ENCODE results near the gene OPALIN.
"Not testable (repeated sequence)": the region's sequence is repeated elsewhere in the genome, so short reads cannot be mapped to it uniquely, and the experiment has no call there.

OPALIN gene

DNA sequence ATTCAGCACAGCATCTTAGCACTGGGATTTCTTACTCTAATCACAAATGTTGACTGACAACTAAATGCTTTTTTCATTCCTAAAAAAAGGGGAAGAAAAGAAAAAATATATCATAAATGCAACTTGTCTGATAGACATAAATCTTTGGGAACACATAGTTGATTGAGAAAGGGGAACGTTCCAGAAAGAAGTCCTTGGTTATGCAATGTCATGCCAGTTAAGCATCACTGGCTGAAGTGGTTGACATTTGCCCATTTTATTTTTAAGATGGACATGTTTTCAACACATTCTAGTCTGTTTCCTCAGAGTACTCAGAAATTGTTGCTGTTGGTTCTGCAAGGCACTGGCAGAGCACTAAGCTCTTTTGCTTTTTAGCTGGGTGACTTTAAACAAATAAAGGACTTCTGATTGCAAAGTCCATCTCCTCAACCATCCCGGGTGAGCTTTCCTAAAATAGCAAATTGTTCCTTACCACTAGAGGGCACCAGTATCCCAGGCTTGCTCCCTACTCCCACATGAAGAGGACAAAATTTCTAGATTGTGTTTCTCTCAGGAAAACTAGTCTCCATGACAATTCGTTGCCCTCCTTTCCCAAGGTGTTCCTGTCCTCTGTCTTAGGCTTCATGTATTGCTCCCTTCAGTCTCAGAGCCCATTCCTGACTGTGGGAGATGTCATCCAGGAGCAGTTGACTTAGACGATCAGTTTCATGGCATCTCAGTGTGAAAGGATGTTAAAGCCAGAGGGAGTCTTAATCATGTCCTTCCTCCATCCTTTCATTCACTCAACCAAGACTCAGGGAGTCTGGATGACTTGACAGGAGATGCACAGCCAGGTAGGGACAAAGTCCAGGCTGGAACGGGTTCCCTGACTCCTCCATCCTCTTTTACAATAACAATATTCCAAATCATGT, 23.9 kb downstream of the OPALIN start:
- DNase-seq: no peak

DNA sequence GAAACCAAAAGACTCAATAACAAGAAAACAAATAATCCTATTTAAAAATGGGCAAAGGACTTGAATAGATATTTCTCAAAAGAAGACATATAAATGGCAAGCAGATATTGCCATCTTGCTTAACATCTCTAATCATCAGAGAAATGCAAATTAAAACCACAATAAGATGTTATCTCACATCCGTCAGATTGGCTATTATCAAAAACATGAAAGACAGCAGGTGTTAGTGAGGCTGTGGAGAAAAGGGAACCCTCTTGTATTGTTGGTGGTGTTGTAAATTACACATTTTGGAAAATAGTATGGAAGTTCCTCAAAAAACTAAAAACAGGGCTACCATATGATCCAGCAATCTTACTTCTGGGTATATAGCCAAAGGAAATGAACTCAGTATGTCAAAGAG, 25.7 kb downstream of the OPALIN start:
- DNase-seq: no peak

DNA sequence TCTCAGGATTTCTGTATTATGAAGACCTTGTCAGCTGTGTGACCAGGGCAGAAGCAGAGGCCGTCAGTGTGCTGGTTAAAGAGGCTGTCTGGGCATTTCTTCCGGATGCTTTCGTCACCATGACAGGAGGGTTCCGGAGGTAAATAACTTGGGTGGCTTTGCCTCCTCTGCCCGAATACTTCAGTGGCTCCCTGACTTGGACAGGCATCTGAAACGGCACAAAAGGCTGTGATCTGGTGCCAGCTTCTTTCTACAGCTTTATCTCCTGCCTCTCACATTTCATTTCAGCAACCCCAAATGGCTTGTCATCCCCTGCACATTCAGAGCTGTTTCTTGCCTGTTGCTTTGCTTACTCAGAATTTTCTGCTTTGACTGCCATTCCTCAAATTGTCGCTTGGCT, 31.3 kb downstream of the OPALIN start:
- no peak for DNase-seq

DNA sequence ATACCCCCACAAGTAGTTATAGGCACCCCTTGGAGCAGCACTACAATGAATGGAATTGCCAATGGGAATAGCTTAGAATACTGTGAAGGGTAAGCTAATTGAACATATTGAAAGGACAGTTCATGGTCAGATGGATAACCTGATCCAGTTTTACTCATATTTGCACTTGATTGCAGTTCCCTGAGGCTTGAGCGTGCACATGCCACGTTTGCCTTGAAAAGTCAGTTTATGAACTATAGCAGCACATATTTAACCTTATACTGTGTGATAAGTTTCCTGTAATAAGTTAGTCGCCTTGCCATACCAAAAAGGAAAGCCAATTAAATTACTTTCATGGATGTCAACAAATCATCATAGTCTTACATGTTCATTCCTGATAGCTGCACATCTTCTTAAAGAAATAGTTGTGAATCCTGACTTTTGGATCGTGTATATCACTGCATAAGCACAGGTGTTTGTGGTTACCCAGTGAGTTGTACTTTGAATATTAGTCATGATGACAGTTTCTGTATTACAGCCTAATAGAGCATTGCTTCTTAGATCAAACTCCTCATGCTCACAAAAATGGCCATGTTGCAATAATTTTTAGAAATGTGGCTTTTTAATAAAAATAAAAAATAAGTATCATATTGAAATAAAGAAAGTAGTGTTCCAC, 33.0 kb downstream of the OPALIN start:
- DNase-seq: no peak

DNA sequence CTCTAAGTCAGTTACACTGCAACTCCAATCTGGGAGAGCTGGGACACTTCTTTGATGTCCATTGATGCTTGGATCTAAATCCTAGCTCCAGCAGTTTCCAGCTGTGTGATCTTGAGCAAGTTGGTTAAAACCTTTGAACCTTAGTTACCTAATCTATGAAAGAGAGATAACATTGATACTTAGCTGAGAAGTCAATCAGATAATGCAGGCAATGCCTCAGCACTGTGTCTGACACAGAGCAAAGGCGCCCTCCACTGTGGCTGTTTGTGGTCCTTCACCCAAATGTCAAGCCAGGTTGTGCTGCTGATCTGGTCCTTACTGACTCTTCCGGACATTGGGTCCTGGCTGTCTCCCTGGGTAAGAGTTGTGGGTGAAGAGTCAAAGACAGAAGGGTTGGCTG, 34.4 kb downstream of the OPALIN start:
- no peak for DNase-seq

DNA sequence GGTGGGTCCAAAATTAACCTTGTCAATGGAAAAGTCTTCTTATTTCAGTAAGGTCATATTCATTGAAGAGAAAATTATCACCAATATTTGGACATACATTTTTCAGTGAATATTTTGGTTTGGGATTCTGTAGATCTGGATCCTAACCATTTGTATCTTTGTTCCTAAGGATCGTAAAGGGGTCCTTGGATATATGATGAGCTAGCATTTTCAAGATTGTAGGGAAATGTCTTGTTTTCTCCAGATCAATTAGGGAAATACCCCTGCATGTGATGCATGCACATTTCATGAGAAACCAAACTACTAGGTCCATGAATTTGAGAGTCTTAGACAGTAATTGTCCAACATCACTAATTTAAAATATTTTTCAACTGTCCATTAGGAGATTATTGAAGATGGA, 36.5 kb downstream of the OPALIN start:
- DNase-seq: no peak

DNA sequence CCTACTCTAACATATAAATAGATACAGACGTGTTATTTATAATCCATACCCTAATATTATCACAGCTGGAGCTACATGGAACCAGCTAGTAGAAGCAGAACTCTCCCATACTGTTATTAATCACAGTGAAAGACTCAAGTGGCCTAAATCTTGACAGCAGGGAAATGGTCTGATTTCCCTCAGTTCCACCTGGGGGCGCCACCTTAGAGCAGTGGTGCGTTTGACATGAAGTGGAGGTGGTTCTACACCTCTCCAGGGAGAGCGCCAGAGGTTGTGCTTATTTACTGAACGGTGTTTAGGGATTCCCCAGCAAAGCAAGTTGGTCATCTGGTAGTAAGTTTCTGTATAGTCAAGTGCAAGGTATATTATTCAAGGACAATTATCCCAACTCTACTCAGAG, 37.0 kb downstream of the OPALIN start:
- DNase-seq: no peak

DNA sequence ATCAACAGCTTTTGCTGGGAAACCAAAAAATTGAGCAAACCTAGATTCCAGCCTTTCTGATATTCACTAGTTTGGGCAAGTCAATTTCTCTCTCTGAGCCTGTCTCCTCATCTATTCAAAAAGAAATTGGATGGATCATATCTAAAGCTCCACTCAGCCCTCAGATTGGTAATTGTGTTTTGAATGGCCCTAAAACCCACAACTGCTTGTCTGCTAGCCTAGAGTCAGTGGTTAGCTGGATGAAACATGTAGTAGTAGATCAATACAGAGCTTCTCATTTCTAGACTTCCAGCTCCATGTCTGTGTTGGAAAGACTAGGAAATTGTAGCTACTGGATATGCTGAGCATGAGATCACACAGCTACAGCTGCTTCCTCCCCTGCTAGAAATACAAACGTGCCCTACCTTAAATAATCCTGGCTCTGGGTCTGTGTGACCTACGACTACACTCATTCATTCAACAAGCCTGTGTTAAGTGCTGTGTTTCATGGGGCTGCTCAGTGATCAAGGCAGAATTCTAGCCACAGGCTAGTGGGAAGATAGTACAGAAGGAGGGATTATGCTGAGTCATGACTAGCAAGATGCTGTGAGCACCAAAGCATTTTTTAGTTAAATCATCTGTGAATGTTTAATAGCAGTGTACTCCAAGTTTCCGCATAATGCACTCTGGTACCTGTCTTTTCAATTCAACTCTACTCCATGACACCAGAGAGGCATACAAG, 38.9 kb downstream of the OPALIN start:
- no peak for DNase-seq

DNA sequence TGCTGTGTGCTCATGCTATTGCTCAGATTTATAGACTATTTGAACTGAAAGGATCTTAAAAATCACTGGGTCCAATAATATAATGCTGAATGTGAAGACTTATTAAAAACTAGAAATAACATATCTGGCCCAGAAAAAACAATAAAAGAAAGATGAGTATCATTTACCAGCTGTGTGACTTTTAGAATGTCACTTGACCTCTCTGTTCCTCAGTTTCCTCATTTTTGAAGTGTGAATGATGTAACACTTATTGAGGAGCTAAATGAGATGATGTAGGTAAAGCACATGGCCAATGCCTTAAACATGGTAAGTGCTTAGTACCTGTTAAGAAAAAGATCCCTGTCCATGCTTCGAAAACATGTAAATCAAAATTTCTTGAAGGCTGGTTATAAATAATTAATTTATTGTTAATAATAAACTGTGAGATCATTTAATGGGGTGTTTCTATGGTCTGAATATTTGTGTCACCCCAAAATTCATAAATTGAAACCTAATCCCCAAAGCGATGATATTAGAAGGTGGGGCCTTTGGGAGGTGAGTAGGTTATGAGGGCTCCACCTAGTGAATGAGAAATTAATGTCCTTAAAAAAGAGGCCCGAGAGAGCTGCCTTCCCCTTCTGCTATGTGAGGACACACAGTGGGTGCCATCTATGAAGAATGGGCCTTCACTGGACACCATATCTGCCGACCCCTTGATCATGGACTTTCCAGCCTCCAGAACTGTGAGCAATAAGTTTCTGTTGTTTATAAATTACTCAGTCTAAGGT, 41.6 kb downstream of the OPALIN start:
- DNase-seq: no peak

DNA sequence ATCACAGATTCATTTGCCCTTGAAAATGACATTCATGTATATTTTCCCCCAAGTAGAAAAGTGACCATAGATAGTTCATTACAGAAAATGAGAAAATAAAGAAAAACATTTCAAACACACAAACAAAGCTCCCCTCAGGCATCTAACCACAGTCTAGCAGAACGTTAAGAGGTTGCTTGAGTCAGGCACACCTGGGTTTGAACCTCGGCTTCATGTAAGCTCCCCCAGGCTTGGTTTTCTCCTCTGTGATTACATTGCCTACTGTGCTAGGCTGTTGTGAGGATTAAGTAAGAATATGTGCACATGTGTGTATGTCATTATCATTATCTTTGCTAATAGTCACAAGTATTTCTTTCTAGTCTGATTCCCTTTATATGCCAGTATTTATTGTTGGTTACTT, 45.5 kb downstream of the OPALIN start:
- no peak for DNase-seq

DNA sequence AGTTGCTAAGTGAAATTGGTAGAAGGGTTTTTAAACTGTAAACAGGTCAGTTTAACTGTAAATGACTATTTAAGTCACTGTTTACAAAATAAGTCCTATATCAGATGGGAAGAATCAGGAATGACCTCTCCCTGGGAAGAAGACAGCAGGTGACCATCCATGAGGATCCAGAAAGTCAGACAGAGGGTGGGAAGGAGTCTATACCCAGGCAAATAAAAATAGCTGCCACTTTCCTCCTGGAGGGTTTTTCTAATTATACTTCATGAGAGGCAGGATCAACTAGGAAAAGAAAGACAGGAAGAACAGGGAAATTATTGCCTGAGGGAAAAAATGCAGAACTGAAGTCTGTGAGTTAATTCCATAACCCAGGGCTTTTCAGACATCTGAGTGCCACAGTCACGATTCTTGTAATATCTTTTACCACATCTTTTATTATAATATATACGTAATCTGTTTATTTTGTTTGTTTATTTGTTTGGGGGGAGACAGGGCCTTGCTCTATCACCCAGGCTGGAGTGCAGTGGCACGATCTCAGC, 47.6 kb downstream of the OPALIN start:
- no peak for DNase-seq

DNA sequence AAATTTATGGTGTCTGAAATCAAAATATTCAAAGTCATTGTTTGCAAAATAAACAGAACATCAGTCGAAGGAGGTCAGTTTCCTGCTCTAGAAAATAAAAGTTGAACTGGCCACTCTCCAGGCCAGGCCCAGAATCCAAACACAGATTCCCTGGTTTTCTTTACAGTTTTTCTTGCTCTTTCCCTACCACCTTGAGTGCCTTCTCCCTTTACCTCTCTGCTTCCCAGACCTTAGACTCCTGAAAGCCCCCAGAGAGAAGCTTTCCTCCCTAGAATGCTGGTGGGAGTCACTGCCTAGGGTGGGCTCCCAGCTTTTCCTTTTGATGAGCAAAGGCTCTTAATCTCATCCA, 48.5 kb downstream of the OPALIN start:
- DNase-seq: no peak

DNA sequence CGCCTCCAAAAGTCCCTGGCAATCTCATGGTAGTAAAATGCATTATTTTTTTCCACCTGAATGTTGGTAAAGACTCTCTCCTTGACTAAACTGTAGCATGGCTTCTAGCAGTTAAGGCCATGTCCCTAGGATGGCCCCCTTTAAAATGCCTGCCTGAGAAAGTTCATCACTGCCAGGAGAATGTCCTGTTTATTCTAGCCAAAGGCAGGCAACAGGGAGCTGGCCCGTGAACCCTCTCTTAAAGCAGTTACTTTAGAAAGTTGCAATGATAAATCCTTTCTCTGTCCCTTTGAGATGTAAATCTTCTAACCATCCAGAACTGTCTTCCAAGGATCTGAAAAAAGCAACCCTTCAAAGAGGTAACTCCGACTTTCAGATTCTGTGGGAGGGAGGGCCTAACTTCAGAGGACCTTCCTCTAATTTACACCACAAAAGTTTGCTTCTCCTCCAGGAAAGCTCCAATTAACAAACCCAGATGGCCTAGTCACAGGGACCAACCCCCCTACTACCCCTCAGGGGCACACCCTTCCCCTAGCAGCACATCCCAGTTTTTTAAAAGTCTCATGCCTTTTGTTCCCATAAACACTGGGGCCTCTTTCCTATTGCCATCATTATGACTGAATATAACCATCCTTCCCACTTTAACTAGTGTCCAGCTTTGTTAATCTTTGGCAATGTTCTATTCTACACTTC, 49.0 kb downstream of the OPALIN start:
- DNase-seq: no peak

DNA sequence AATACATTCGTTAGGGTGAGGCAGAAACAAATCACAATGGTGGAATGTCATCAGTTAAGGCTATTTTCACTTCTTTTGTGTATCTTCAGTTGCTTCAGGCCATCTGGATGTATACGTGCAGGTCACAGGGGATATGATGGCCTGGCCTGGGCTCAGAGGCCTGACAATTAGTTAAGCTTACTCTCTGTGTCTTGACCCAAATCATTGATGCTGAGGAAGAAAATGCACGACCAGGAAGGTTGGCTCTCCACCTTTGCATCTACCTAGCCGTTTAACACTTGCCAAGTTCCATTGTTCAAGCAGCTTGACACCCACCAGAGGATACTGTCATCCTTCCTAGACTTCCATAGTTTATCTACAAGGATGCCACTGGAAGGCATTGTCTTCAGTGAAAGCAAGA, 49.9 kb downstream of the OPALIN start:
- not testable (repeated sequence) for DNase-seq

DNA sequence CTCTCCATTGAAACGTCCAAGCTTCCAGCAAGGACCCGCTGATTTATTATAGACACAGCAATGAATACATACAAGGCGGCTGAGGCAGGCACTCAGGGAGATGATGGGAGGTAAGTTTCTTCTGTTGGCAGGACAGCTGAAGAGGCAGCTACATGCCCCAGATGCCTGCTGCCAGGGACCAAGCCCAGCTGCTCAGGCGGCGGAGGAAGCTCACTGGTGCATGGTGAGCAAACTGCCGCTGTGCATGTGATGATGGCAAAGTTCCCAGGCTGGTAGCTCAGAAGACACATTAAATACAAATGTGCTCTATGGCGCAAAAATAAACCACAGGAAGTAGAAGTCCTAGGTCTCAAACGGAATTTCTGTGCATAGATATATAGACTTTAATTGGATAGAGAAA, 52.3 kb downstream of the OPALIN start:
- peak in 1 of 2 experiments; percentile 25 for DNase-seq

DNA sequence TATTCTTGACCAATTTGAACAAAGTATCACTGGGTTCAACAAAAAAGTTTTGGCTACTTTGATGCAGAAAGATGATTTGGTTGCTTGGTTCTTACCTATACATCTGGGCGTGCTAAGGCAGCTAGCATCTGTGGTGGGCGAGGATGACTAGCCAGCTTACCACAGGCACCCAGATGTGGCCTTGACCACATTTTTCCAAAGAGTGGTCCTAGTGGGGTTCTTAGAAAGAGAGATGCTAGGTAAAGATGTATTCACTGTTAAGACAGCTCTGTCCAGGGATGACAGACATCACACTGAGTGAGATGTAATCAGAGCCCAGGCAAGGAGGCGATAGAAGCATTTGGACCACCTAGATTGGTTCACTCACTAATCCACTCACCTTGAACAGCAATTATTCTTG, 53.8 kb downstream of the OPALIN start:
- DNase-seq: peak in 1 of 2 experiments; percentile 27

DNA sequence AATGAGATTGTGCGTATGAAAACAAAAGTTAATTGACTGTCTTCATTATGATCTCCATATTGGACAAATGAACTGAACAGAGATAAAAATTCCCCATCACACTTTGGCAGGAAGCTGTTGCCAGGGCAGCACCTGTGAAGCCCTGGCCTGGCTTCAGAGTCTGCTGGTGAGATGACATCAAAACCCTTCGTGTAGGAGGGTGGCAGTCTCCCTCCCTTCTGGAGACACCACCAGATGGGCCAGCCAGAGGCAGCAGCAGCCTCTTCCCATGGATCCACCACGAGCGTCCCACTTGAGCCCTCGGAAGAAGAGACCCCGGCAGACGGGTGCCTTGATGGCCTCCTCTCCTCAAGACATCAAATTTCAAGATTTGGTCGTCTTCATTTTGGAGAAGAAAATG, 54.6 kb downstream of the OPALIN start, which contains the start of gene DNTT:
TSS of gene DNTT (plus strand) at position 205 of the 400 bp plus-strand sequence. CDS start at position 269, 64 bp downstream.
- DNase-seq: no peak

DNA sequence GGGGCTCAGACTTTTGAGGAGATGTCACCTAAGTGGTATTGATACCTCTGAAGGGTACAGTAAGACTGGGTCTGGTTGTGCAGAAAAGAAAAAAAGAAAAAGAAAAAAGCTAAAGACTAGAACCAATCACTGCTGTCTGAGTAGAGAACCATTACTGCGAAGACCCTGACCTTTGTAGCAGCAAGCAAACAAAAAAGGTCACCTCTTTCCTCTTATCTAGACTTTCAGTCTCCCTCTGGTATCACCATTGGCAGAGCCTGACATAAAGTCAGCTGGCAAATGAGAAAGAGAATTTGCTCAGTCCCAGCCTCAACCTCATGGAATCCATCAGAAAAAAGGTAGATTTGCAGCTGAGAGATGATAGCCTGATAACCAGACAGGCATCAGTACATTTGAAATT, 57.2 kb downstream of the OPALIN start:
- no peak for DNase-seq

DNA sequence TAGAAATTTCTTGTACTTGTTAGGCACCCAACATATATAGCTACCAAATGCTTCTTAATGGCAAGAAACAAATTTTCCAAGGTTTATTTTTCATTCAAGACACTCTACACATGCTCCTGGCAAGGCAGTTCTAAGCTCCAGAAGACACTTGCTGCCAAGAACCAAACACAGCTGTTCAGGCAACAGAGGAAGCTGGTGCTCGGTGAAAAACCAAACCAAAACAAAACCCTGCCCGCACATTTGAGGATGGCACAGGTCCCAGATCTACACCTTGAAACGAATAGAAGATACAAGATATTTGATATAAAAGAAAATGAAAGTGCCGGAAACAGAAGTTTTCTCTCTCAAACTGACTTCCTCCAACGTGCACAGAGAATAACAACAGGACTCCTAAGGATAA, 59.4 kb downstream of the OPALIN start:
- peak in 1 of 2 experiments; percentile 21 for DNase-seq

DNA sequence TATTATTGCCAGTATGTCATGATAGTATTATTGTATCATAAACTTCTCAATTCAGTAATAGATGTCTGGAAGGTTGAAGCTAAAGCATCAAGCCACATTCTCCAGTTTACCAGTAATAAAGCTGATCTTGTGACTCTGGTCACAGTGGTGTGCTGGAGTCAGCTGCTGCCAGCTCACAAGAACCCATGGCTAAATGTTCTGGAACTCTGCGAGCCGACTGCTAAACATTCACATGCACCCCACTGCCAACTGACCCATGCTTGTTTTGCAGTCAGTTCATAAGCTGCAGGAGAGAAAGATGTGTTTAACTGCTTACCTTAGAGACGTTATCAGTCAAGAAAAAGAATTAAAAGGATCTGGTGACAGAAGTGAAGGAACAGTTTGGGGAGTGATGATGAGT, 60.4 kb downstream of the OPALIN start:
- no peak for DNase-seq

DNA sequence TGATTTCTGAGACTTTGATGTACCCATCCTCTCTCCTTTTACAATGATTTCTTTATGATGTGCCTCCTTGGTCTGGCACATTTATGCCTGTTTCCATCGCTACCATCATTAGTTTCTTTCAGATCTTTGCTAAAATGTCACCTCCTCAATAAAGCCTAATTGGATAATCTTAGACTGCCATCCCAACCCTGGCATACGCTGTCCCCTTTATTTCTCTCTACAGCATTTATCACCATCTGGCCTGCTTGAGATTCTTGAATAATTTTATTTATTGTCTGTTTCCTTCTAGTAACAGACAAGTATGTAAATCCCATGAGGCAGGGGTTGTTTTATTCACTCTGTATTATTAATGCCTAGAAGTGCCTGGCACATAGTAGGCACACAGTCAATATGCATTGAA, 61.3 kb downstream of the OPALIN start:
- no peak for DNase-seq

DNA sequence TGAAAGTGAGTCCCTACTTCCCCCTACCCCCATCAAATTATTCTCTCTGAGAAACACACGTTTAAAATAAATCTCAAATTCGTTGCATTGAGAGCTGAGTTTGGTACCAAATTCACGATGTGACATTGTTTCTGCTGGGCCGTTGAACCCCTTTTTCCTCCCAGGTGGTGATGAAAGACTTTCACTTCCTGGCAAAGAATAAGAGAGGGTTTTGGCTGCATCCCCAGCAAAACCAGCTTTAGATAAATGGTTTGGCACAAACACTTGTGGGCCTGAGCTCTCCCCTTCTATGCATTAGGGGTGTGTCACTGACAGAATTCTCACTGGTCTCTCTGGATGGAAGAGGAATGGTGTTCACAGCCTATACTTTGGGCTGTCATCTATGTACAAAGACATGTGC, 63.3 kb downstream of the OPALIN start:
- no peak for DNase-seq
